Loucy (cell line): ENCODE data around the gene CRYBG2.

Experiments
- EZH2phosphoT487 ChIP-seq: fragments of 200-600 bp; IDR thresholded peaks from 2 replicates; pipeline ENCODE4 v1.6.1; 2018; ENCODE audit warnings: antibody characterized with exemption, mild to moderate bottlenecking, moderate library complexity, borderline replicate concordance
- TF ChIP-seq, protein P1 (sequence below): fragments of 200-600 bp; sonication (generic); conservative IDR thresholded peaks from 2 replicates; pipeline ENCODE4 v1.5.1; 2014; ENCODE audit warnings: mild to moderate bottlenecking, antibody characterized with exemption, low read length

DNA sequence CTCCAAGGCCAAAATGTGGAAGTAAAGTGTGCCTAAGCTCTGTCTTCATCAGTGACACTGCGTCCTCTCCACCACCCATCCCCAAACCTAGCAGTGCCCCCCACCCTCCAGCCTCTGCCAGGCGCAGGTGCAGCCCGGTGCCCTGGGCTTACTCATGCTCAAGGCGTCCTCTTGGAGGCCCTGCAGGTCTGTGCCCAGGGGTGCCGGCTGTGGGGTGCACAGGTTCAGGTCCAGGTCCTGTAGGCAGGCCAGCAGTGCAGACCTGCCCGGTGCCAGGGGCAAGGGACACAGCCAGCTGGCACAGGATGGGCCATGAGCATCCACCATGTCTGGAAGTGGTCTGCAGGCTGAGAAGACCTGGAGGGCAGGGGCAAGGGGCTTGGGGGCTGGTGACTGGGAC, 13.5 kb upstream of the CRYBG2 start:
- TF ChIP-seq, protein P1, sequence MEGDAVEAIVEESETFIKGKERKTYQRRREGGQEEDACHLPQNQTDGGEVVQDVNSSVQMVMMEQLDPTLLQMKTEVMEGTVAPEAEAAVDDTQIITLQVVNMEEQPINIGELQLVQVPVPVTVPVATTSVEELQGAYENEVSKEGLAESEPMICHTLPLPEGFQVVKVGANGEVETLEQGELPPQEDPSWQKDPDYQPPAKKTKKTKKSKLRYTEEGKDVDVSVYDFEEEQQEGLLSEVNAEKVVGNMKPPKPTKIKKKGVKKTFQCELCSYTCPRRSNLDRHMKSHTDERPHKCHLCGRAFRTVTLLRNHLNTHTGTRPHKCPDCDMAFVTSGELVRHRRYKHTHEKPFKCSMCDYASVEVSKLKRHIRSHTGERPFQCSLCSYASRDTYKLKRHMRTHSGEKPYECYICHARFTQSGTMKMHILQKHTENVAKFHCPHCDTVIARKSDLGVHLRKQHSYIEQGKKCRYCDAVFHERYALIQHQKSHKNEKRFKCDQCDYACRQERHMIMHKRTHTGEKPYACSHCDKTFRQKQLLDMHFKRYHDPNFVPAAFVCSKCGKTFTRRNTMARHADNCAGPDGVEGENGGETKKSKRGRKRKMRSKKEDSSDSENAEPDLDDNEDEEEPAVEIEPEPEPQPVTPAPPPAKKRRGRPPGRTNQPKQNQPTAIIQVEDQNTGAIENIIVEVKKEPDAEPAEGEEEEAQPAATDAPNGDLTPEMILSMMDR = no peak
- TF ChIP-seq EZH2phosphoT487 = no peak
